HG02623 (cell line): ENCODE data around the gene EP300.
"Not testable (repeated sequence)": the region's sequence is repeated elsewhere in the genome, so short reads cannot be mapped to it uniquely, and the experiment has no call there.

ENCODE experiments used
- ATAC-seq: cut with Tn5 transposase; IDR thresholded peaks from one replicate; pipeline ENCODE4 v1.9.1; 2021; ENCODE audit warnings: moderate library complexity; ENCODE audit not compliant: unreplicated experiment

EP300 gene

GRCh38 chr22:41092023-41092817, at the start of gene EP300:
EP300 (plus strand) TSS chr22:41092592; CDS start chr22:41093005, 413 bp downstream.
- ATAC-seq, result peak; percentile 28

- ATAC-seq, result no peak
These were observed 48.7 kb upstream of the EP300 start for GRCh38 chr22:41043722-41044121.

- not testable (repeated sequence) for ATAC-seq
These were observed 46.8 kb upstream of the EP300 start for GRCh38 chr22:41045575-41045974.

GRCh38 chr22:41047801-41048211, 44.6 kb upstream of the EP300 start:
- no peak for ATAC-seq

- not testable (repeated sequence) for ATAC-seq
These were observed 44.0 kb upstream of the EP300 start for GRCh38 chr22:41048345-41048744.

- ATAC-seq, result no peak
These were observed 43.3 kb upstream of the EP300 start for GRCh38 chr22:41048791-41049717.

- not testable (repeated sequence) for ATAC-seq
These were observed 42.6 kb upstream of the EP300 start for GRCh38 chr22:41049795-41050194.

- ATAC-seq, result no peak
These were observed 41.5 kb upstream of the EP300 start for GRCh38 chr22:41050883-41051282.

GRCh38 chr22:41052661-41053490, 39.5 kb upstream of the EP300 start:
- ATAC-seq, result no peak

GRCh38 chr22:41057076-41057475, 35.3 kb upstream of the EP300 start:
- ATAC-seq, result no peak

GRCh38 chr22:41062146-41062545, 30.2 kb upstream of the EP300 start:
- no peak for ATAC-seq

GRCh38 chr22:41064326-41064725, 28.1 kb upstream of the EP300 start:
- not testable (repeated sequence) for ATAC-seq

GRCh38 chr22:41066341-41066740, 26.1 kb upstream of the EP300 start:
- ATAC-seq, result not testable (repeated sequence)

- not testable (repeated sequence) for ATAC-seq
These were observed 24.4 kb upstream of the EP300 start for GRCh38 chr22:41067968-41068367.

GRCh38 chr22:41070665-41071331, 21.6 kb upstream of the EP300 start:
- no peak for ATAC-seq

- ATAC-seq, result no peak
These were observed 18.3 kb upstream of the EP300 start for GRCh38 chr22:41074061-41074460.

GRCh38 chr22:41074466-41074865, 17.9 kb upstream of the EP300 start:
- ATAC-seq, result no peak

GRCh38 chr22:41074941-41075710, 17.3 kb upstream of the EP300 start:
- no peak for ATAC-seq

- ATAC-seq, result no peak
These were observed 16.4 kb upstream of the EP300 start for GRCh38 chr22:41075946-41076345.

- no peak for ATAC-seq
These were observed 15.5 kb upstream of the EP300 start for GRCh38 chr22:41076857-41077256.
